A673 (cell line): Measurements from ENCODE around the gene SDF4. TPM values are rescaled to one million over a fixed set of nuclear protein-coding genes. Genes with fewer than 3 reads are reported as not detected.

ENCODE experiments used
- BruUV-seq: library from RNA; stranded (reverse); fragments of 400-500 nt; replicated peaks from 2 replicates; lab custom pipeline; 2021; lab: Mats Ljungman, UMichigan
- CTCF ChIA-PET: fragments of 300-600 bp; sonication (Branson Sonifier 250); formaldehyde crosslinking; loops from one replicate; lab custom pipeline; 2022; ENCODE audit warnings: antibody characterized with exemption; lab: Charles Lee
- POLR2A ChIA-PET: fragments of 300-600 bp; sonication (Branson Sonifier 250); formaldehyde crosslinking; loops from one replicate; lab custom pipeline; 2022; ENCODE audit warnings: antibody characterized with exemption; ENCODE audit not compliant: low non-redundant PET; lab: Charles Lee
- DNase-seq: peaks from one replicate; pipeline ENCODE4 v3.0.0-alpha.2; 2015; ENCODE audit warnings: low spot score
- H3K27ac ChIP-seq: fragments of 200-600 bp; sonication (generic); 2 replicates; pipeline ENCODE4 v1.5.1; 2016; ENCODE audit warnings: mixed run types, low read depth, mild to moderate bottlenecking, mixed read lengths, antibody characterized with exemption, low read length; ENCODE audit not compliant: poor library complexity, severe bottlenecking
- H3K27me3 ChIP-seq: fragments of 200-600 bp; sonication (generic); replicated peaks from 2 replicates; pipeline ENCODE4 v1.6.1; 2017; ENCODE audit warnings: mixed run types, low read depth, mild to moderate bottlenecking, mixed read lengths, antibody characterized with exemption, low read length; ENCODE audit not compliant: insufficient read depth, poor library complexity
- H3K36me3 ChIP-seq: fragments of 200-600 bp; sonication (generic); 2 replicates; pipeline ENCODE4 v1.6.1; 2016; ENCODE audit warnings: mixed run types, mild to moderate bottlenecking, mixed read lengths, antibody characterized with exemption, low read length; ENCODE audit not compliant: insufficient read depth, poor library complexity, severe bottlenecking
- H3K4me1 ChIP-seq: fragments of 200-600 bp; sonication (generic); 2 replicates; pipeline ENCODE4 v1.6.1; 2017; ENCODE audit warnings: mixed run types, mild to moderate bottlenecking, mixed read lengths, antibody characterized with exemption, low read length; ENCODE audit not compliant: insufficient read depth, poor library complexity, severe bottlenecking
- H3K4me3 ChIP-seq: fragments of 200-600 bp; sonication (generic); 2 replicates; pipeline ENCODE4 v1.5.1; 2016; ENCODE audit warnings: low read depth, mixed run types, mild to moderate bottlenecking, mixed read lengths, low read length; ENCODE audit not compliant: poor library complexity, severe bottlenecking
- H3K9me3 ChIP-seq: fragments of 200-600 bp; sonication (generic); 2 replicates; pipeline ENCODE4 v1.6.1; 2016; ENCODE audit warnings: mixed run types, low read depth, mild to moderate bottlenecking, mixed read lengths, antibody characterized with exemption, low read length; ENCODE audit not compliant: poor library complexity, severe bottlenecking
- CTCF ChIP-seq: fragments of 300-800, 200-600 bp; sonication (generic); conservative IDR thresholded peaks from 2 replicates; pipeline ENCODE4 v1.5.1; 2017; ENCODE audit warnings: low read depth, mild to moderate bottlenecking, antibody characterized with exemption, low read length, moderate library complexity, mixed read lengths
- EZH2 ChIP-seq: fragments of 200-600 bp; sonication (generic); IDR thresholded peaks from 2 replicates; pipeline ENCODE4 v1.6.1; 2017; ENCODE audit warnings: borderline replicate concordance, low read depth, mild to moderate bottlenecking, mixed read lengths, antibody characterized with exemption, low read length; ENCODE audit not compliant: poor library complexity, severe bottlenecking
- intact Hi-C: fragments of 100-400 bp; cut with micrococcal nuclease; formaldehyde crosslinking; loops from one replicate; pipeline ENCODE4 v1.10.0; 2022; ENCODE audit not compliant: unreplicated experiment
- total RNA-seq: library from RNA; stranded (reverse); gene quantifications from 2 replicates; pipeline ENCODE4 v1.2.3, GENCODE V29; 2021

SDF4 gene
- total RNA-seq, 1 experiment from 2014 or later = 133 TPM

GRCh38 chr1:1226566-1227362, 5.0 kb downstream of the SDF4 start:
- Histone ChIP-seq H3K27me3 (no peaks in the 10 kb centered on the region), H3K36me3 (peaks cover 28% of the 10 kb centered on the region), H3K4me1 (peaks cover 8% of the 10 kb centered on the region), H3K27ac (no peak overlapping the region), H3K9me3 (no peaks in the 10 kb centered on the region), H3K4me3 (no peak overlapping the region)
- TF ChIP-seq EZH2 (no peak), CTCF (no peak)
- no TSS peak for BruUV-seq
- intact Hi-C loops = no loop called here
- CTCF ChIA-PET = no interaction called here
- POLR2A ChIA-PET = no interaction called here
- no peak for DNase-seq

- H3K27ac ChIP-seq = no peak overlapping the region
- no peaks in the 10 kb centered on the region for H3K27me3 ChIP-seq
- no peak overlapping the region for H3K4me3 ChIP-seq
- TF ChIP-seq CTCF (no peak), EZH2 (no peak)
- ChIA-PET CTCF (no interaction called here), POLR2A (no interaction called here)
- peaks cover 8% of the 10 kb centered on the region for H3K4me1 ChIP-seq
- no TSS peak for BruUV-seq
- intact Hi-C loops = no loop called here
- no peaks in the 10 kb centered on the region for H3K9me3 ChIP-seq
- H3K36me3 ChIP-seq = peaks cover 31% of the 10 kb centered on the region
- no peak for DNase-seq
Measured at GRCh38 chr1:1225913-1226312, 5.9 kb downstream of the SDF4 start.

GRCh38 chr1:1225238-1225845, 6.5 kb downstream of the SDF4 start:
- BruUV-seq = no TSS peak

More at GRCh38 chr1:1225238-1225845, 6.5 kb downstream of the SDF4 start:
- no peak for DNase-seq
- intact Hi-C loops = no loop called here
- Histone ChIP-seq H3K27me3 (no peaks in the 10 kb centered on the region), H3K9me3 (no peaks in the 10 kb centered on the region), H3K4me1 (peaks cover 4% of the 10 kb centered on the region), H3K36me3 (peaks cover 31% of the 10 kb centered on the region), H3K4me3 (no peak overlapping the region), H3K27ac (no peak overlapping the region)
- TF ChIP-seq CTCF = no peak
- TF ChIP-seq EZH2 = no peak
- ChIA-PET POLR2A (no interaction called here), CTCF (no interaction called here)
